Smooth muscle cell (in vitro differentiated cells): Measurements from ENCODE around the gene FAM222A. TPM values are rescaled to one million over a fixed set of nuclear protein-coding genes. Genes with fewer than 3 reads are reported as not detected.

Experiments used
- DNase-seq: peaks from one replicate; lab custom pipeline; 2025; ENCODE audit not compliant: unreplicated experiment; lab: John Stamatoyannopoulos, UW
- H2AFZ ChIP-seq: fragments of 200-600 bp; sonication (generic); 2 replicates; pipeline ENCODE4 v1.6.0; 2016; ENCODE audit warnings: antibody characterized with exemption, low read depth, mild to moderate bottlenecking
- H3F3A ChIP-seq: fragments of 200-600 bp; sonication (generic); 2 replicates; pipeline ENCODE4 v1.6.0; 2017; ENCODE audit warnings: antibody characterized with exemption, low read depth
- H3K27ac ChIP-seq: fragments of 200-600 bp; sonication (generic); 2 replicates; pipeline ENCODE4 v1.5.1; 2016; ENCODE audit warnings: low read depth, mild to moderate bottlenecking
- H3K27me3 ChIP-seq: fragments of 200-600 bp; sonication (generic); 2 replicates; pipeline ENCODE4 v1.6.1; 2016; ENCODE audit warnings: low read depth, mild to moderate bottlenecking
- H3K36me3 ChIP-seq: fragments of 200-600 bp; sonication (generic); 2 replicates; pipeline ENCODE4 v1.5.1; 2016; ENCODE audit warnings: low read depth
- H3K4me1 ChIP-seq: fragments of 200-600 bp; sonication (generic); 2 replicates; pipeline ENCODE4 v1.5.1; 2016; ENCODE audit warnings: low read depth
- H3K4me2 ChIP-seq: fragments of 200-600 bp; sonication (generic); 2 replicates; pipeline ENCODE4 v1.6.0; 2016; ENCODE audit warnings: mild to moderate bottlenecking
- H3K4me3 ChIP-seq: fragments of 200-600 bp; sonication (generic); 2 replicates; pipeline ENCODE4 v1.5.1; 2016; ENCODE audit warnings: mild to moderate bottlenecking
- H3K79me2 ChIP-seq: fragments of 200-600 bp; sonication (generic); 2 replicates; pipeline ENCODE4 v1.6.0; 2016; ENCODE audit warnings: low read depth, mild to moderate bottlenecking
- H3K9ac ChIP-seq: fragments of 200-600 bp; sonication (generic); 2 replicates; pipeline ENCODE4 v1.6.0; 2016; ENCODE audit warnings: low read depth
- H3K9me3 ChIP-seq: fragments of 200-600 bp; sonication (generic); replicated peaks from 2 replicates; pipeline ENCODE4 v1.5.1; 2016; ENCODE audit warnings: low read depth
- H4K20me1 ChIP-seq: fragments of 200-600 bp; sonication (generic); 2 replicates; pipeline ENCODE4 v1.6.0; 2016; ENCODE audit warnings: low read depth
- WGBS: methylation state at CpG from one replicate; pipeline ENCODE4 v1.1.7; 2016; ENCODE audit warnings: low lambda C conversion rate; 5-methylcytosine and 5-hydroxymethylcytosine counted together
- polyA plus RNA-seq: library from polyadenylated mRNA; unstranded; fragments of >200 nt; fragmentation: Nextera tagmentation; extraction: Ambion mirVana; gene quantifications from 2 replicates; pipeline ENCODE4 v1.2.1, GENCODE V29; 2016
- total RNA-seq: library from RNA; depleted of rRNA; stranded (reverse); fragments of >200 nt; gene quantifications from 2 replicates; pipeline ENCODE4 v1.2.3, GENCODE V29; 2014
- TF ChIP-seq, protein P1 (sequence below): fragments of 200-600 bp; sonication (generic); IDR thresholded peaks from 2 replicates; pipeline ENCODE4 v1.5.1; 2017; ENCODE audit warnings: borderline replicate concordance, mild to moderate bottlenecking, antibody characterized with exemption; ENCODE audit not compliant: insufficient read depth, poor library complexity, severe bottlenecking

The FAM222A gene
- total and polyA plus RNA-seq, 2 experiments from 2014 or later, result 0.85 to 1.7 TPM

DNA sequence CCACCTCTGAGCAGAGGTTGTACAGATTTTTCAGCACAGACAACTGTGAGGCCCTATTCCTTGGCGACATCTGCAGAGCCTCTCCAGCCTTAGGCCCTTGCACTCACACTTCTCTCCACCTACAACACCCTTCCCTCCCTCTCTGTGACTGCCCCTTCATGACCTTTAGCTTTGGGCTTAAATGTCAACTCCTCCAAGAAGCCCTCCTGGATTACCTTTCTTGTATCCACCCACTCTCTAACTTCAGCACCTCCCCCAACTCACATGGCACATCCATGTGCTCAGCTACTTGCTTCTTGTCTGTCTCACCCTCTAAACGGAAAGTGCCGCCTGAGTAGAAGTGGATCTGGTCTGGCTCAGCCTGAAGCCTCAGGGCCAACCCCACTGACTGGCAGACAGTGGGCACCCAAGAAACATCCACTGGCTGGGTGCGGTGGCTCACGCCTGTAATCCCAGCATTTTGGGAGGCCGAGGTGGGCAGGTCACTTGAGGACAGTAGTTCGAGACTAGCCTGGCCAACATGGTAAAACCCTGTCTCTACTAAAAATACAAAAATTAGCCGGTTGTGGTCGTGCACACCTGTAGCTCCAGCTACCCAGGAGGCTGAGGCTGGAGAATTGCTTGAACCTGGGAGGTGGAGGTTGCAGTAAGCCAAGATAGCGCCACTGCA, 97.5 kb downstream of the FAM222A start:
- Histone ChIP-seq H3K4me3 (no peak overlapping the region), H3K4me2 (no peak overlapping the region), H3K9me3 (no peaks in the 10 kb centered on the region), H3K9ac (no peak overlapping the region), H4K20me1 (no peaks in the 10 kb centered on the region), H3K4me1 (no peaks in the 10 kb centered on the region), H3K79me2 (no peaks in the 10 kb centered on the region), H2AFZ (no peak overlapping the region), H3K27ac (no peak overlapping the region), H3K36me3 (no peaks in the 10 kb centered on the region), H3K27me3 (no peaks in the 10 kb centered on the region), H3F3A (no peaks in the 10 kb centered on the region)
- WGBS, result 91% methylated on average over 10 of the region's 10 CpGs
- TF ChIP-seq, protein P1, sequence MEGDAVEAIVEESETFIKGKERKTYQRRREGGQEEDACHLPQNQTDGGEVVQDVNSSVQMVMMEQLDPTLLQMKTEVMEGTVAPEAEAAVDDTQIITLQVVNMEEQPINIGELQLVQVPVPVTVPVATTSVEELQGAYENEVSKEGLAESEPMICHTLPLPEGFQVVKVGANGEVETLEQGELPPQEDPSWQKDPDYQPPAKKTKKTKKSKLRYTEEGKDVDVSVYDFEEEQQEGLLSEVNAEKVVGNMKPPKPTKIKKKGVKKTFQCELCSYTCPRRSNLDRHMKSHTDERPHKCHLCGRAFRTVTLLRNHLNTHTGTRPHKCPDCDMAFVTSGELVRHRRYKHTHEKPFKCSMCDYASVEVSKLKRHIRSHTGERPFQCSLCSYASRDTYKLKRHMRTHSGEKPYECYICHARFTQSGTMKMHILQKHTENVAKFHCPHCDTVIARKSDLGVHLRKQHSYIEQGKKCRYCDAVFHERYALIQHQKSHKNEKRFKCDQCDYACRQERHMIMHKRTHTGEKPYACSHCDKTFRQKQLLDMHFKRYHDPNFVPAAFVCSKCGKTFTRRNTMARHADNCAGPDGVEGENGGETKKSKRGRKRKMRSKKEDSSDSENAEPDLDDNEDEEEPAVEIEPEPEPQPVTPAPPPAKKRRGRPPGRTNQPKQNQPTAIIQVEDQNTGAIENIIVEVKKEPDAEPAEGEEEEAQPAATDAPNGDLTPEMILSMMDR, result no peak
- no peak for DNase-seq

DNA sequence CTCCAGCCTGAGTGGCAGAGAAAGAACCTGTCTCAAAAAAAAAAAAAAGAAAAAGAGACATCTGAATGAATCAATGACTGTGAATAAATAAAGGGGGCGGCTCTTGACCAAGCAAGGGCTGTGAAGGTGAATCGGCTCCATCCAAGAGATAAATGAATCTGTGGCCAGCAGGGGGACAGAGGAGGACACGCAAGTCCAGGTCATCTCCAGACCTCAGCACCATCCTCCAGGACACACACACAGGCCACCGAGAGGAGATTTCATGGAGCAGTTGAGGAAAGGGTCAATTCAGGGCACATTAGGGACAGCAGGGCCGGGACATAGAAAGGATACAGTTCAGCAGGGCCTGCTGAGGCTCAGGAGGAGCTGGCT, 98.0 kb downstream of the FAM222A start:
- no peak overlapping the region for H3K9ac ChIP-seq
- 88% methylated on average over 5 of the region's 5 CpGs for WGBS

GRCh38 chr12:109813810-109814416, 100.3 kb downstream of the FAM222A start:
- WGBS, result 98% methylated on average over 6 of the region's 6 CpGs
- no peak overlapping the region for H3K4me3 ChIP-seq
- TF ChIP-seq, protein P1, result no peak
- H3K36me3 ChIP-seq, result no peaks in the 10 kb centered on the region
- H3K79me2 ChIP-seq, result no peaks in the 10 kb centered on the region
- no peak overlapping the region for H3K27ac ChIP-seq
- H3K4me1 ChIP-seq, result no peaks in the 10 kb centered on the region
- H3F3A ChIP-seq, result no peaks in the 10 kb centered on the region
- no peak overlapping the region for H2AFZ ChIP-seq
- H3K27me3 ChIP-seq, result no peaks in the 10 kb centered on the region
- no peaks in the 10 kb centered on the region for H4K20me1 ChIP-seq
- no peak for DNase-seq
- H3K9me3 ChIP-seq, result no peaks in the 10 kb centered on the region
- no peak overlapping the region for H3K9ac ChIP-seq
- H3K4me2 ChIP-seq, result no peak overlapping the region

More for the DNA sequence above, 98.0 kb downstream of the FAM222A start:
- no peak overlapping the region for H2AFZ ChIP-seq
- H3K36me3 ChIP-seq, result no peaks in the 10 kb centered on the region
- H3K4me1 ChIP-seq, result no peaks in the 10 kb centered on the region
- no peaks in the 10 kb centered on the region for H3F3A ChIP-seq
- DNase-seq, result no peak
- TF ChIP-seq, protein P1, result peak; percentile 4
- no peaks in the 10 kb centered on the region for H3K9me3 ChIP-seq
- H3K27ac ChIP-seq, result no peak overlapping the region
- H4K20me1 ChIP-seq, result no peaks in the 10 kb centered on the region
- H3K27me3 ChIP-seq, result no peaks in the 10 kb centered on the region
- no peak overlapping the region for H3K4me2 ChIP-seq
- no peak overlapping the region for H3K4me3 ChIP-seq
- no peaks in the 10 kb centered on the region for H3K79me2 ChIP-seq

- TF ChIP-seq, protein P1, result no peak
- no peak overlapping the region for H3K4me3 ChIP-seq
- no peaks in the 10 kb centered on the region for H3K4me1 ChIP-seq
- H4K20me1 ChIP-seq, result no peaks in the 10 kb centered on the region
- H3K79me2 ChIP-seq, result no peaks in the 10 kb centered on the region
- no peak overlapping the region for H3K27ac ChIP-seq
- no peak for DNase-seq
- WGBS, result 86% methylated on average over 20 of the region's 20 CpGs
- H3K27me3 ChIP-seq, result no peaks in the 10 kb centered on the region
- H3F3A ChIP-seq, result no peaks in the 10 kb centered on the region
- H3K36me3 ChIP-seq, result no peaks in the 10 kb centered on the region
- H3K4me2 ChIP-seq, result no peak overlapping the region
- no peaks in the 10 kb centered on the region for H3K9me3 ChIP-seq
- no peak overlapping the region for H2AFZ ChIP-seq
- no peak overlapping the region for H3K9ac ChIP-seq
Measured at GRCh38 chr12:109814600-109815150, 101.0 kb downstream of the FAM222A start.
